ENCODE results near the gene SPDYE2.
"Not testable (repeated sequence)": the region's sequence is repeated elsewhere in the genome, so short reads cannot be mapped to it uniquely, and the experiment has no call there.

DNA sequence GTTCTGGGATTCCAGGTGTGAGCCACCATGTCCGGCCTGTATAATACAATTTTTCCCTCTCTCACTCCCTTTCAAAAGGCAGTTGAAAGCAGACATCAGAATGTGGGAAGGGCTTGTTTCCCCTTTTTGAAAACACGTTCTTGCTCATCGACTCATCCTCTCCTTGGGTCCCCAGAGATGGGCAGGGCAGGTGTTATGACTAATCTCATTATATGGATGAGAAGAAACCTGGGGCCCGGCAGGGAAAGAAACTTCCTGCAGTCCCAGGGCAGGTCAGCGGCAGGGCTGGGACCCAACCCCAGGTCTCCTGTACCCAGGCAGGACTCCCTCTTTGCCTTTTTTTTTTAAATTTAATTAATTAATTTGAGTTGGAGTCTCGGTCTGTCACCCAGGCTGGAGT is 4.7 kb upstream of the SPDYE2 start:
- TF ChIP-seq POLR2A, TAF1, POLR2AphosphoS5, SPI1, POU2F2 (IDR thresholded peaks at IDR 0.05; ENCODE audit: low read depth, low read length): not testable (repeated sequence)
